Gastrocnemius medialis (tissue), 4 donors: ENCODE data around the gene SLC22A2.

Experiments
- CTCF ChIP-seq, 5 experiments: fragments of 450-650 bp in 3 of 5; fragments of 200-600 bp in 2 of 5; sonication (generic) in 2 of 5; IDR thresholded peaks in 4 of 5; conservative IDR thresholded peaks in 1 of 5; 1 replicate in 4 of 5; 2 replicates in 1 of 5; pipeline ENCODE4 v1.5.1; 2016 to 2019; ENCODE audit warnings: antibody characterized with exemption in 5 of 5, mild to moderate bottlenecking in 3 of 5, moderate library complexity in 3 of 5
- POLR2A ChIP-seq, 2 donors: fragments of 450-650 bp; IDR thresholded peaks; one replicate each; pipeline ENCODE4 v1.6.1; 2017; ENCODE audit warnings: antibody characterized with exemption in 2 of 2, mild to moderate bottlenecking in 2 of 2, moderate library complexity in 2 of 2

DNA sequence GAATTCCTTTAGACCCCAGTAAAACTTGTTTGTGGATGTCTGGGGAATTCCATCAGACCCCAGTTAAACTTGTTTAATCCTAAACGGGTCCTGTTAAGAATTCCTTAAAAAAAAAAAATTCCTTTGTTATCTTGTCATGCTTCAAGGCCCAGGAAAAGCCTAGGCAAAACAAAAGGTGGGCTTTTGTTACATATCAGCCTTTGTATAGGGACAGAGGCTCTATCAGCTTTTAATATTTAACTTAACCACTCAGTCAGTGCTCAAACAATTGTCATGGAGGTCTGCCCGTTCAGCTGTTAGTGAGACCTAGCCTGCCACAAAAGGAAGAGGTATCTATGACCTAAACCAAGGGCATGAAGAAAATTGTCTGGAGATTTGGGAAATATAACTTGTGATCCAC is 83.9 kb downstream of the SLC22A2 start:
- no peak for TF ChIP-seq CTCF (IDR thresholded peaks at IDR 0.05 in 4 of 5, conservative IDR thresholded peaks at IDR 0.05 in 1 of 5)
- TF ChIP-seq POLR2A (IDR thresholded peaks at IDR 0.05), result no peak
